LoVo (cell line): ENCODE results near the gene GKAP1.
A peak's percentile ranks its signal among the peaks of the same experiment; 100 is the strongest.
"Not testable (repeated sequence)": the region's sequence is repeated elsewhere in the genome, so short reads cannot be mapped to it uniquely, and the experiment has no call there.

Experiments
- DNase-seq: peaks from one replicate; pipeline ENCODE4 v3.0.0-alpha.2; 2016; ENCODE audit warnings: low spot score

Gene GKAP1

DNA sequence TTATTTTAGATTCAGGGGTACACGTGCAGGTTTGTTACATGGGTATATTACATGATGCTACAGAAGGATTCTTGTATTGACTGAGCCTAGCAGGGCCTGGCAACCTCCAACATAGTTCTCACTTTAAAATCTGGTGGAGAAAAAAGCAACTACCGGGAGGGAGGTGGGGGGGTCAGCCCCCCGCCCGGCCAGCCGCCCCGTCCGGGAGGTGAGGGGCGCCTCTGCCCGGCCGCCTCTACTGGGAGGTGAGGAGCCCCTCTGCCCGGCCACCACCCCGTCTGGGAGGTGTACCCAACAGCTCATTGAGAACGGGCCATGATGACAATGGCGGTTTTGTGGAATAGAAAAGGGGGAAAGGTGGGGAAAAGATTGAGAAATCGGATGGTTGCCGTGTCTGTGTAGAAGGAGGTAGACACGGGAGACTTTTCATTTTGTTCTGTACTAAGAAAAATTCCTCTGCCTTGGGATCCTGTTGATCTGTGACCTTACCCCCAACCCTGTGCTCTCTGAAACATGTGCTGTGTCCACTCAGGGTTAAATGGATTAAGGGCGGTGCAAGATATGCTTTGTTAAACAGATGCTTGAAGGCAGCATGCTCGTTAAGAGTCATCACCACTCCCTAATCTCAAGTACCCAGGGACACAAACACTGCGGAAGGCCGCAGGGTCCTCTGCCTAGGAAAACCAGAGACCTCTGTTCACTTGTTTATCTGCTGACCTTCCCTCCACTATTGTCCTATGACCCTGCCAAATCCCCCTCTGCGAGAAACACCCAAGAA lies 88.8 kb downstream of the GKAP1 start:
- not testable (repeated sequence) for DNase-seq

DNA sequence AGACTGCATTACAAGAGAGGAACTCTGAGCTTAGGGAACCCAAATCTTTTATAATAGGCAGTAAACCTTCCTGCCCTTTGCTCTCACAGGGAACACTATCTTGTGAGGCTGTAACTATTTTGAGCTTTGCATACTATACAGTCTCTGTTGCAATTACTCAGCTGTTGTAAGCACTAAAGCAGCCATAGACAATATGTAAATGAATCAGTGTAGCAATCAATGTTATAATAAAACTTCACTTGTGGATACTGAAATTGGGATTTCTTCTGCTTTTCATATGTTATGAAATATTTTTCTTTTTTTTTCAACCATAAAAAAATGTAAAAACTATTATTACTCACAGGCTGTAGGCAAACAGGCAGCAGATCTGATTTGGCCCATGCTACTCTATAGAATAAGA lies 93.1 kb downstream of the GKAP1 start:
- DNase-seq: no peak

DNA sequence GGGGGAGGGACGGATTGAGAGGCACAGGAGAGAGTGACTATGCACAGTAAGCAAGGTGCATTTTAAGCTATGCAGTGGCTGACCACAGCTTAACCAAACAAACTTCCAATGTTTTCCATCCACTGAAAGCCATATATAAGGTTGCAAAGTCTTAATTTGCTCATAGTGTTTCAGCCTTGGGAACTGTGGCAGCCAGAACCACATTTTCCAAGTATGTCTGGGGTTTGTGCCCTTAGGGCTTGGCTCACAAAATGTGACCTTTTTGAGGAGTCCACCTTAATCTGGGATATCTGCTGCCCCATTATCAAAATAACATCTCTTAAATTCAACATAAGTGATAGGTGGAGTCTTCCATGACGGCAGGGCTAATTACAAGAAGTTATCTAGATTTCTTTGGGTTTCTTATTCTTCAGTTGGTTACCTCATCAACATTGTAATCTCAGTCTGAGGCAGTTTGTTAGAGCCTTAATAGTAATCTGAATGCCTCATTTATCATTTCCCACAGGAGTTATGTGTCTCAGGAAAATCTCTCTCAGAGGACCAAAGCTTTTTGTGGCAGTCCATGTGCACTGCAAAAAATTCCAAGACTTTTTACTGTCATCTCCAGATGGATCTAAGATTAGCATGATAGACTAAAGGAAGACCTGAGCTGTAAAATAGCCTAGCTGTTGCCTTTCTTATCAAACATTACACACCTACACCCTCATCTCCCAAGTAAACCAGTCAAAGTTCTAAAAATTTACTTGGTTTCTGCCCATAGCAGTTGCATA lies 94.7 kb downstream of the GKAP1 start:
- no peak for DNase-seq

DNA sequence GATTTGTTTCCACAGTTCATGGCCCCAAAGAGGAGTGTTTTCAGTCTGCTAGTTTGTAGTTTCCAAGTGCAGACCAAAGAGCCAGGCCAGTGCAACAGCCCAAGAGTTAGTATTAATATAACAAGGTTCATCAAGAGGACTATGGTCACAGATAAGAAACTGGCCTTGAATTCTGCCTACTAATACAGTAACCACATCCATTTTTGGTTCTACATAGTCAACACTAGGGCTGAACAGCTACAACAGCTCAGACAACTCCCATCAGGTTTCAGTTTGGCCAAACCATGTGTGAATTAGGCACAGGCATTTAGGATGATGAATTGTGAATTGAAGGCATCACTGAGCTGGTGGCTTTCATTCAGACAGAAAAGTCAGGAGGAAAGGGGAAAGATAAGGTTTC lies 96.1 kb downstream of the GKAP1 start:
- no peak for DNase-seq

DNA sequence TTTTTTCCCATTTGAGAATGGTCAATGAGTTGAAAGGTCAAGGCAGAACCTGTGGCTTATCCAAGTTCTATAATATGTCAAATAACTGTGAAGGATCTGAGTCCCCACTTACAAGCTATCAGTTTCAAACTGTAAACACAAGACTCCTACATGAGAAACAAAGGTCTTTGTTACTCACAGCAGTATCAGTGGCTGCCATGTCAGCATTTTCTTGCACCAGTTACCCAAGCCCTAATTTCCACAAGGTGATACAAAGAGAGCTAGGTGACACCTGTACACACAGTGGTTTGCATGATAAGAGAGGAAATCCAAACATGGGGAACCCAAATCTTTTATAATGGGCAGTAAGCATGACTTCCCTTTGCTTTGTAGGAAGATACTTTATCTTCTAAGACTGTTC lies 101.8 kb downstream of the GKAP1 start:
- no peak for DNase-seq

DNA sequence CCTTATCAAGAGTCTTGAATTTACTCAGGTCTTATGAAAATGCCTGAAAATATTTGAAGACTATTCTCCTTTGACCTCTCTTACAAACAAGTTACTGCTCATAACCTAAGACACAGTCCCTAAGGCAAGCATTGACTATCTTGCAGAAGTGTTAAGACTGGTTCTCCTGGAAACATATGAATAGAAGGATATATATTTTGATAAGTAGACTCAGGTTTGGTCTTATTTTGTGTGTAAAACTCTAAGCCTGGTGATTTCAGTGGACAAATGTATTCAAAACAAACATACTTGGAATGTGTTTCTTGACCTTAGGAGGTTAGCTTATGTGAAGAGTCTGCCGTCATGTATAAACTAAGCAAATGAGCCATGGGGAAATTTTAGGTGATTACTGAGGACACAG lies 102.3 kb downstream of the GKAP1 start:
- DNase-seq: no peak

DNA sequence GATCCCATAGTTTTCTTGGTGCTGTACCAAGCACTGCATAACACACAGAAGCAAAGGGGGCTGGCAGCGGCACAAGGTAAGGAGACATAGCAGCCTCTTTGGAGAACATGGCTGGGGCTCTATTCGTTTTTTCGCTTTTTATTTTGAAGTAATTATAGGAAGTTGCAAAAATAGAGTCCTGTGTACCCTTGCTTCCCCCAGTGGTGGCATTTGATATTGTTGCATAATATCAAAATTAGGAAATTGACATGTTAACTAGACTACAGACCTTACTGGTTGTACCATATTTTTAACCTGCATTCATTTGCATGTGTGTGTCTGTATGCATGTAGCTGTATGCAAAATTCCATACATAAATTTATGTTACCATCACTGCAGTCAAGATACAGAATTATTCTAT lies 103.2 kb downstream of the GKAP1 start:
- DNase-seq: no peak

DNA sequence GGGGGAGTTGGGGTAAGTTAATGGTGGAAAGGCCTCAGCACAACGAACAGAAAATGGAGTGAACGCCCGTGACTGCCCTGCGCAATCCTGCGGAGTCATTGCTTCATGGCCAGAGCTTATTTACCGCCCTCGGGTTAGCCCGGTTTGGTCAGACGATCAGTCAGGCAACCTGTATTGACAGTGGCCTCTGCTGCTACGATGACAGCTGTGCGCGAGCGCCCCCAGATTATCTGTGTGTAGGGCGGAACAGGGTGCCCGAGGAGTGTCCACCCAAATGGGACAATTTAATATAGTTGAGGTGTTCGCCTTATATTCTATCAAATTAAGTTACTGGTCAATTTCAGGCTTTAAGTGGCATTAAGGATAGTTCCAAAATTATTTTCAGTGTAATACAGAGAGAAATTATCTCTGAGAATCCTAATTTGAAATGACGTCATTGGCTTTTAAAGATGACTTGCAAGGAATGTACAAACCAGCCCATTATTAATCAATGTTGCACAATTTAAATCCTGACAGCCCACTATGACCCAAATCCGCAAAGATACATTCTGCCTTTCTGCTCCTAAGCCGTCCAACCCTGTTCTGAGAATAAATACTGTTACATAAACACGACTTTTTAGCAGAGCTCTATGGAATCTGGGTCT lies 108.9 kb downstream of the GKAP1 start:
- DNase-seq: peak; percentile 41

DNA sequence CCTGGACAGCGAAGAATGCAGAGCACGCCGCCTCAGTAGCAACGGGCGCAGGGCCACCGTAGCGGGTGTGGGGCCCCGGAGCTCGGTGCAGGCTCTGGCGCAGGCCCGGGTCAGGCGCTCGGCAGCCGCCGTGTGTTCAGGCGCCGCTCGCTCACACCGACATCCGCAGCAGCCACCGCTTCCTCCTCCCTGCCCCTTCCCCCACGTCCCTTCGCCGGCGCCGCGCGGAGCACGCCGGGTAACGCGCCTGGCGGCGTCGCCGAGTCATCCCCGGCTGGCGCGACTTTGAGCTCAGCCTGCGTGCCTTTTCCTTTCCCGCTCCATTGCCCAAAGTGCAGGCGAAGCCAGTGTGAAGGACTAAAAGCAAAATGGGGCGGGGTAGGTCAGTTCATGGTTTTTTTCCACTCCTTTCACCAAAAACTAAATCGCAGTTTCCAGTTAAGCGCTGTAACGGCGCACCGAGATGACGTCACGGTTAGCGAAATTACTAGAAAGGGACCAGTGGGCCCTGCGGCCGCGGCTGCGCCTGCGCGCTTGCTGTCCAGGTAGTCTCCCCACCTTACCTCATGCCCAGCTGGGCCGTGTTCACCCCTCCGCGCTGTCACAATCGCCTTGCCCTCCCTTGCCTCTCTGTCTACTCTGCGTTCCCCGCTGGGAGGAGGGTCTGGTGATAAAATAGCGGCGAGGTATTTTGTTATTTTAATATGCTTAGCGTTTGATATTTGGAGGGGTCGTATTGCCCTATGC lies 109.6 kb downstream of the GKAP1 start, which contains the start of gene UBQLN1:
Gene UBQLN1, minus strand, starts transcription at position 191 of the 747 bp plus-strand sequence. CDS start 279 bp downstream, outside the sequence.
- DNase-seq: peak; percentile 91

DNA sequence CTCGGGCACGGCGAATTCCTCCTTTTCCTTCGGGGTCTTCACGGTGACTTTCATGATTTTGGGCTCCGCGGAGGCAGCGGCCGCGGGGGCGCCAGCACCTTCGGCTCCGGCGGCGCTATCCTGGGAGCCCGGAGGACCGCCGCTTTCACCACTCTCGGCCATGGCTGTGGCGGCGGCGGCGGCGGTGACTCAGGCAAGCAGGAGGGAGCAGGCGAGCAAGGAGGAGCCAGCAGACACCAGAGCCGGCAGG lies 110.1 kb downstream of the GKAP1 start:
- no peak for DNase-seq

DNA sequence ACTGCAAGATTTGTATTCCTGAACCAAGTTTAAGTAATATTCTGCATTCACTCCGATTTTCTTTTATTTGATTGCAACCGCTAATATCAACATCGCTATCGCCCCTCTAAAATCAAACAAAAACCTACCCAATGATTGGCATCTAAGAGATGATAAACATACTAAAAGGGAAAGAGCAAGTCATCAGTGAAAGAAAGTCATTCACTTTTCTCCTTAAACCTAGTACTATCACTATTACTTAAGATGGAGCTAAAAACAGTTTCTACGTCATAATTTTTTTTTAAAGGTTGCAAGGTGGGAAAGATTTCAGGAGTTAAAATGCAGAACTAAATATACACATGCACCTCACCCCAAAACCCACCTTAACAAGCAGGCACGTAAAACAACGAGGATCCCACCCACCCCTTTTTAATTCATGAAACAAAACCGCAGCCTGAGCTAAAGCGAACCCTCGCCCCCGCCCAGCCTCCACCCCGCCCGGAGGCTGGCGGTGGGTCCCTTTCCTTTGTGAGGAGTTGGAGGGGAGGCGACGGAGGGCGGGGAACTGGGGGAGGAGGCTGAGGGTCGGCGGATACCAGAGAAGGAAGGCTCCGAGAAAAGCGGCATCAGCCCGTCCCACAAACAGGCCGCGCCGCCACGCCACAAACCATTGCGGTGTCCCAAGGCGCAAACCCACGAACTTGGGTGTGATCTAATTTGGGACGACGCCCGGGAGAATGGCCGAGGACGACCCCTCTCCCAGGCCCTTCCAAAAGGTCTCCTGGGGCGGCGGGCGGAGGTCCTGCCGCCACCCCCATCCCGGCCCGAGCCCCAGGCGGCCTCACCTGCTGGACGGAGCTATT lies 110.7 kb downstream of the GKAP1 start:
- peak; percentile 5 for DNase-seq

DNA sequence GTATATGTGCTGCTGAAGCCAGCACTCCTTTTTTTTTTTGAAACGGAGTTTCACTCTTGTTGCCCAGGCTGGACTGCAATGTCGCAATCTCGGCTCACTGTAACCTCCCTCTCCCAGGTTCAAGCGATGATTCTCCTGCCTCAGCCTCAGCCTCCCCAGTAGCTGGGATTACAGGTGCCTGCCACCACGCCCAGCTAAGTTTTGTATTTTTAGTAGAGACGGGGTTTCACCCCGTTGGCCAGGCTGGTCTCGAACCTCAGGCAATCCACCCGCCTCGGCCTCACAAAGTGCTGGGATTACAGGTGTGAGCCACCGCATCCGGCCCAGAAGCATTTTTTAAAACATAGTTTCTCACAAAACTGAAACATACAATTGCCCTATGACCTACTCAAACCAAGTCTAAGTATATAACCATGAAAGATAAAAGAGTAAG lies 112.3 kb downstream of the GKAP1 start:
- not testable (repeated sequence) for DNase-seq

DNA sequence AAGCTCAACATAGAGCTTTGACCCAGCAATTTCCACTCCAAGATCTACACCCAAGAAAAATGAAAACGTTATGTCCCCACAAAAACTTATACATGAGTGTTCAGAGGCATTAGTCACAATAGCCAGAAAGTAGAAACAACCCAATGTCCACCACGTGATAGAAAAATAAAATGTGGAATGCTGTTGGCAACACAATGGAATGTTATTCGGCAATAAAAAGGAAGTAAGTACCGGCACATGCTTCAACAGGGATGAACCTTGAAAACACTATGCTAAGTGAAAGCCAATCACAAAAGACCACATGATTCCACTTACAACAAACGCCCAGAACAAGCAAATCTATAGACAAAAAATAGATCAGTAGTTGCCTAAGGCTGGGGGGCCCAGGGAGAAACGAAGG lies 115.8 kb downstream of the GKAP1 start:
- peak; percentile 15 for DNase-seq

DNA sequence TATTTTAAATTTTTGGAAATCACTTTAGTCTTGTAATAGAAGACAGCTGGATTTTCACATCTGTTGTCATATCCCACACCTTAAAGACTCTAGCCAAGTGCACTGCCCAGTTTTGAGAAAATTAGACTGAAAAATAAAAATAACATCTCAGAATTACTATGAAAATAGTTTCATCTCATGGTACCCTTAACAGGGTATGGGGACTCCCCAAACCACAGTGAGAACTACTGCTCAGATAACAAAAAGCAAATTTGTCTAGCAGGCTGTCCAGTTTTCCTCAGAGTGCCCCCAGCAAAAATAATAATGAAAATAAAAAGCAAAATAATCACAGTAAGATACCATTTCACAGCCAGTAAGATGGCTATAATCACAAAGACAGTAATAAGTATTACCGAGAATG lies 116.3 kb downstream of the GKAP1 start:
- DNase-seq: no peak

DNA sequence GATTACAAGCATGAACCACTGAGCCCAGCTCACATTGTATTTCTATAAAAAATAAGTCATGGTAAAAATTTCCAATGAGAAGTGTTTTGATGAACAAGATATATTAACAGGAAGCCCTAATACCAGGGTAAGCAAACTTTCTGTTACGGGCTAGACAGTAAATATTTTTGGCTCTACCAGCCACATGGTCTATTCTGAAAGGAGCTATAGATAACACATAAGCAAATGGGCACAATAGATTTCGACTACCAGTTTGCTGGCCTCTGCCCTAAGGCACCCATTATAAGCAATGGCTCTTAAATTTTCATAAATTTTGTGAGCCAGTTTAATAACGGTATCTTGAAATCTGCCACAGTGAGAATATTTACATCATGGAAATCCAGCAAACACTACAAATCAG lies 118.0 kb downstream of the GKAP1 start:
- DNase-seq: no peak

DNA sequence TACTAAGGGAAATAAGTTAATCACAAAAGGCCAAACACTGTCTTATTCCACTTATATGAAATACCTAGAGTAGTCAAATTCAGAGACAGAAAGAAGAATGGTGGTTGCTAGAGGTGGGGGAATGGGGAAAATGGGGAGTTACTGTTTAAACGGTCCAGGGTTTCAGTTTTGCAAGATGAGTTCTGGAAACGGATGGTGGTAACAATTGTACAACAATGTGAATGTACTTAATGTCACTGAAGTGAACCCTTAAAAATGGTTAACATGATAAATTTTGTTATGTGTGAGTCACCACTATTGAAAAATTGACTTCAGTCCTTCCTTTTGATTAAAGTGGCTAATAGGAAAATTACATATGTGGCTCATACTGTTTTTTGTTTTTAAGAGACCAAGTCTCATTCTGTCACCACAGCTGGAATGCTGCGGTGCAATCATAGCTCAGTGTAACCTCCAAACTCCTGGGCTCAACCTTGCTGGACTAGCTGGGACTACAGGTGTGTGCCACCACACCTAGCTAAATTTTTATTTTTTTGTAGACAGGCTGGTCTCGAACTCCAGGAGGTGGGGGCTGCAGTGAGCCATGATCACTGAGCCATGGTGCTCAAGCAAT lies 118.5 kb downstream of the GKAP1 start:
- DNase-seq: no peak

DNA sequence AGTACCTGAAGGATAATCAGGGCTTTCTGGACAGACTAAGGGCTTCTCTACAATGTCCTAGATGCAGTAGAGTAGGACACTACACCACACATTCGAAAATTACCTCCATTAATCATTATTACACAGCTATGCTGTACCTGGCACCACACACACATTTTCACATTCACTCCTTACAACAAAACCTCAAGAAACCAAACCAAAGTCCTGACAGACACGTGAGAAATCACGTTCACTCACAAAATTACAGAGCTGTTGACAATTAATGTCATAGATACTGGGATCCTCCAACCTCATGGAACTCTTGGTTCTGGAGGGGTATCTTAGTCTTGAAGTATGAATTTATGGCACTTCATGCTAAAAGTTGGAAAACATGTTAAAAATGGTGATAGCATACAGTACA lies 126.1 kb downstream of the GKAP1 start:
- no peak for DNase-seq
